ENCODE results near the gene PBXIP1. TPM values are rescaled to one million over a fixed set of nuclear protein-coding genes. Genes with fewer than 3 reads are reported as not detected.

The PBXIP1 gene
- total and polyA plus RNA-seq, 2 of the 13 experiments (the other 11 are each of a cell fraction or from before 2014, with no cell fraction given): 16.3 to 31.9 TPM

GRCh38 chr1:154974102-154974807 lies 18.4 kb upstream of the PBXIP1 start, which contains the start of gene CKS1B (continued):
- TF ChIP-seq AGO1 (IDR thresholded peaks at IDR 0.05; ENCODE audit: low read depth, low read length, poor library complexity, severe bottlenecking) (no peak), ZNF232 (CRISPR knock-in tag; IDR thresholded peaks at IDR 0.05; ENCODE audit: borderline replicate concordance) (no peak), KAT7 (CRISPR knock-in tag; IDR thresholded peaks at IDR 0.05; ENCODE audit: borderline replicate concordance) (0 out of 2 replicates have a peak, but pooled peaks have one; percentile 12), ZNF530 (CRISPR knock-in tag; IDR thresholded peaks at IDR 0.05; ENCODE audit: low read depth) (no peak), SAFB2 (CRISPR knock-in tag; IDR thresholded peaks at IDR 0.05; ENCODE audit: borderline replicate concordance, low read depth) (no peak; the same call in 1 of the 2 replicates), ZNF318 (CRISPR knock-in tag; IDR thresholded peaks at IDR 0.05) (0 out of 2 replicates have a peak, but pooled peaks have one; percentile 60), ZNF546 (CRISPR knock-in tag; conservative IDR thresholded peaks at IDR 0.05) (0 out of 2 replicates have a peak, but pooled peaks have one; percentile 49), ZMYM2 (CRISPR knock-in tag; IDR thresholded peaks at IDR 0.05) (no peak), SPEN (CRISPR knock-in tag; IDR thresholded peaks at IDR 0.05; ENCODE audit: low read depth) (peak; percentile 64; the same call in 1 of the 2 replicates), ZBTB43 (CRISPR knock-in tag; conservative IDR thresholded peaks at IDR 0.05) (peak; percentile 42), ZNF337 (CRISPR knock-in tag; IDR thresholded peaks at IDR 0.05; ENCODE audit: borderline replicate concordance, low read depth) (no peak), ZNF432 (CRISPR knock-in tag; IDR thresholded peaks at IDR 0.05; ENCODE audit: borderline replicate concordance) (no peak), TCF7 (IDR thresholded peaks at IDR 0.05; ENCODE audit: low read depth) (peak; percentile 57; the same call in 1 of the 2 replicates), AGO2 (optimal IDR thresholded peaks at IDR 0.05; ENCODE audit: low read depth, low read length) (peak; percentile 7), MYC (CRISPR knock-in tag; IDR thresholded peaks at IDR 0.05; ENCODE audit: borderline replicate concordance) (peak; percentile 93), ZSCAN22 (CRISPR knock-in tag; IDR thresholded peaks at IDR 0.05) (no peak), SP2 (CRISPR knock-in tag; IDR thresholded peaks at IDR 0.05) (peak; percentile 97), ZBTB1 (CRISPR knock-in tag; IDR thresholded peaks at IDR 0.05; ENCODE audit: borderline replicate concordance) (no peak)
- TF ChIP-seq, protein P1, sequence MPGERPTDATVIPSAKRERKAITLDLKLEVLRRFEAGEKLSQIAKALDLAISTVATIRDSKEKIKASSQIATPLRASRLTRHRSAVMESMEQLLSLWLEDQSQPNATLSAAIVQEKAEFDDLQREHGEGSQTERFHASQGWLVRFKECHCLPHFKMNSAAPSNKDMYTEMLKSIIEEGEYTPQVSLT (CRISPR knock-in tag; IDR thresholded peaks at IDR 0.05; ENCODE audit: borderline replicate concordance, low read depth): no peak
